A549 (cell line): Measurements from ENCODE around the gene PSMB7.

ENCODE experiments used
- BHLHE40 ChIP-seq: IDR thresholded peaks from 2 replicates; pipeline ENCODE4 v1.6.1; 2012; ENCODE audit warnings: low read depth, low read length, inconsistent platforms
- KDM1A ChIP-seq: fragments of 200-600 bp; sonication (generic); IDR thresholded peaks from 2 replicates; pipeline ENCODE4 v1.6.1; 2016; ENCODE audit warnings: low read depth, mild to moderate bottlenecking
- POLR2A ChIP-seq: IDR thresholded peaks from 2 replicates; pipeline ENCODE4 v1.6.1; 2012; ENCODE audit warnings: mild to moderate bottlenecking, low read length
- RAD21 ChIP-seq, 2 experiments: fragments of >200 bp in 1 of 2; sonication (Bioruptor Twin) in 1 of 2; formaldehyde crosslinking in 1 of 2; IDR thresholded peaks in 1 of 2; conservative IDR thresholded peaks in 1 of 2; 2 replicates in 1 of 2; 3 replicates in 1 of 2; pipeline ENCODE4 v1.6.1; 2012 to 2018; ENCODE audit warnings: inconsistent platforms in 1 of 2
- REST ChIP-seq: fragments of 200-600 bp; sonication (generic); IDR thresholded peaks from 2 replicates; pipeline ENCODE4 v1.6.1; 2016; ENCODE audit warnings: antibody characterized with exemption, mild to moderate bottlenecking, moderate library complexity
- SMC3 ChIP-seq: fragments of >200 bp; sonication (Bioruptor Twin); formaldehyde crosslinking; IDR thresholded peaks from 3 replicates; pipeline ENCODE4 v1.6.1; 2018; ENCODE audit warnings: inconsistent platforms

- TF ChIP-seq REST (no peak), POLR2A (no peak), BHLHE40 (no peak), SMC3 (no peak), KDM1A (no peak), RAD21 (conservative IDR thresholded peaks at IDR 0.05 in 1 of 2, IDR thresholded peaks at IDR 0.05 in 1 of 2) (no peak)
Measured at GRCh38 chr9:124343533-124344290, 71.5 kb downstream of the PSMB7 start.
